ENCODE results near the gene USP17L20.
A peak's percentile ranks its signal among the peaks of the same experiment; 100 is the strongest.
"Not testable (repeated sequence)": the region's sequence is repeated elsewhere in the genome, so short reads cannot be mapped to it uniquely, and the experiment has no call there.

The USP17L20 gene

GRCh38 chr4:9238461-9238860 lies 19.5 kb upstream of the USP17L20 start:
- H3K27ac ChIP-seq (ENCODE audit: low read length); H3F3A ChIP-seq (ENCODE audit: insufficient read depth, low read length); H3K36me3 ChIP-seq (replicated peaks; ENCODE audit: insufficient read depth, low read length); H3K9me3 ChIP-seq (replicated peaks; ENCODE audit: insufficient read depth, low read length); H3K9ac ChIP-seq (ENCODE audit: low read length); H3K27me3 ChIP-seq (replicated peaks; ENCODE audit: insufficient read depth, low read length); H3K4me2 ChIP-seq (ENCODE audit: low read depth, low read length); H2AFZ ChIP-seq (ENCODE audit: low read length); H4K20me1 ChIP-seq (ENCODE audit: insufficient read depth, low read length); H3K4me3 ChIP-seq (ENCODE audit: low read length); H3K79me2 ChIP-seq (ENCODE audit: low read length); H3K9me2 ChIP-seq (replicated peaks; ENCODE audit: insufficient read depth, low read length); H3K4me1 ChIP-seq (ENCODE audit: low read length): not testable (repeated sequence)
- DNase-seq = peak; percentile 0

- not testable (repeated sequence) for H3K4me1 ChIP-seq (ENCODE audit: low read length); H3K27me3 ChIP-seq (replicated peaks; ENCODE audit: insufficient read depth, low read length); H3K9me3 ChIP-seq (replicated peaks; ENCODE audit: insufficient read depth, low read length); H3K9ac ChIP-seq (ENCODE audit: low read length); DNase-seq; H4K20me1 ChIP-seq (ENCODE audit: insufficient read depth, low read length); H3F3A ChIP-seq (ENCODE audit: insufficient read depth, low read length); H2AFZ ChIP-seq (ENCODE audit: low read length); H3K27ac ChIP-seq (ENCODE audit: low read length); H3K4me2 ChIP-seq (ENCODE audit: low read depth, low read length); H3K4me3 ChIP-seq (ENCODE audit: low read length); H3K36me3 ChIP-seq (replicated peaks; ENCODE audit: insufficient read depth, low read length); H3K9me2 ChIP-seq (replicated peaks; ENCODE audit: insufficient read depth, low read length); H3K79me2 ChIP-seq (ENCODE audit: low read length)
Measured at GRCh38 chr4:9243579-9243978, 14.3 kb upstream of the USP17L20 start, which contains the start of gene USP17L17. Gene USP17L17 (plus strand): TSS chr4:9243879. CDS start chr4:9243879, 0 bp downstream.

- not testable (repeated sequence) for H3K4me3 ChIP-seq (ENCODE audit: low read length); H3K9me2 ChIP-seq (replicated peaks; ENCODE audit: insufficient read depth, low read length); H3K4me1 ChIP-seq (ENCODE audit: low read length); H3K36me3 ChIP-seq (replicated peaks; ENCODE audit: insufficient read depth, low read length); H3K4me2 ChIP-seq (ENCODE audit: low read depth, low read length); H4K20me1 ChIP-seq (ENCODE audit: insufficient read depth, low read length); H3K9ac ChIP-seq (ENCODE audit: low read length); H3F3A ChIP-seq (ENCODE audit: insufficient read depth, low read length); H3K79me2 ChIP-seq (ENCODE audit: low read length); H3K27me3 ChIP-seq (replicated peaks; ENCODE audit: insufficient read depth, low read length); H3K27ac ChIP-seq (ENCODE audit: low read length); H3K9me3 ChIP-seq (replicated peaks; ENCODE audit: insufficient read depth, low read length); H2AFZ ChIP-seq (ENCODE audit: low read length)
- DNase-seq = peak; percentile 2
Measured at GRCh38 chr4:9247953-9248680, 9.8 kb upstream of the USP17L20 start, which contains the start of gene USP17L18. Gene USP17L18 (plus strand): TSS chr4:9248630. CDS start chr4:9248630, 0 bp downstream.

GRCh38 chr4:9253078-9253477 lies 4.8 kb upstream of the USP17L20 start, which contains the start of gene USP17L19:
Gene USP17L19 (plus strand): TSS chr4:9253378. CDS start chr4:9253378, 0 bp downstream.
- H2AFZ ChIP-seq (ENCODE audit: low read length); H3K27ac ChIP-seq (ENCODE audit: low read length); H3K79me2 ChIP-seq (ENCODE audit: low read length); DNase-seq; H3K27me3 ChIP-seq (replicated peaks; ENCODE audit: insufficient read depth, low read length); H3K4me2 ChIP-seq (ENCODE audit: low read depth, low read length); H3F3A ChIP-seq (ENCODE audit: insufficient read depth, low read length); H3K9ac ChIP-seq (ENCODE audit: low read length); H4K20me1 ChIP-seq (ENCODE audit: insufficient read depth, low read length); H3K4me1 ChIP-seq (ENCODE audit: low read length); H3K9me3 ChIP-seq (replicated peaks; ENCODE audit: insufficient read depth, low read length); H3K9me2 ChIP-seq (replicated peaks; ENCODE audit: insufficient read depth, low read length); H3K4me3 ChIP-seq (ENCODE audit: low read length); H3K36me3 ChIP-seq (replicated peaks; ENCODE audit: insufficient read depth, low read length): not testable (repeated sequence)

GRCh38 chr4:9262572-9262971 lies 4.6 kb downstream of the USP17L20 start, which contains the start of gene USP17L21:
Gene USP17L21 (plus strand): TSS chr4:9262872. CDS start chr4:9262872, 0 bp downstream.
- not testable (repeated sequence) for H3K79me2 ChIP-seq (ENCODE audit: low read length); H3K9me2 ChIP-seq (replicated peaks; ENCODE audit: insufficient read depth, low read length); H3K9ac ChIP-seq (ENCODE audit: low read length); H3F3A ChIP-seq (ENCODE audit: insufficient read depth, low read length); H2AFZ ChIP-seq (ENCODE audit: low read length); H4K20me1 ChIP-seq (ENCODE audit: insufficient read depth, low read length); H3K27me3 ChIP-seq (replicated peaks; ENCODE audit: insufficient read depth, low read length); H3K4me2 ChIP-seq (ENCODE audit: low read depth, low read length); H3K4me3 ChIP-seq (ENCODE audit: low read length); DNase-seq; H3K4me1 ChIP-seq (ENCODE audit: low read length); H3K27ac ChIP-seq (ENCODE audit: low read length); H3K9me3 ChIP-seq (replicated peaks; ENCODE audit: insufficient read depth, low read length); H3K36me3 ChIP-seq (replicated peaks; ENCODE audit: insufficient read depth, low read length)

GRCh38 chr4:9267319-9267718 lies 9.4 kb downstream of the USP17L20 start, which contains the start of gene USP17L22:
Gene USP17L22 (plus strand): TSS chr4:9267619. CDS start chr4:9267619, 0 bp downstream.
- DNase-seq; H3K36me3 ChIP-seq (replicated peaks; ENCODE audit: insufficient read depth, low read length); H3K27ac ChIP-seq (ENCODE audit: low read length); H3K9ac ChIP-seq (ENCODE audit: low read length); H3K9me3 ChIP-seq (replicated peaks; ENCODE audit: insufficient read depth, low read length); H4K20me1 ChIP-seq (ENCODE audit: insufficient read depth, low read length); H3K9me2 ChIP-seq (replicated peaks; ENCODE audit: insufficient read depth, low read length); H3K27me3 ChIP-seq (replicated peaks; ENCODE audit: insufficient read depth, low read length); H3K4me2 ChIP-seq (ENCODE audit: low read depth, low read length); H3F3A ChIP-seq (ENCODE audit: insufficient read depth, low read length); H2AFZ ChIP-seq (ENCODE audit: low read length); H3K4me1 ChIP-seq (ENCODE audit: low read length); H3K4me3 ChIP-seq (ENCODE audit: low read length); H3K79me2 ChIP-seq (ENCODE audit: low read length): not testable (repeated sequence)

GRCh38 chr4:9271719-9272118 lies 13.8 kb downstream of the USP17L20 start:
- H3K9me3 ChIP-seq (replicated peaks; ENCODE audit: insufficient read depth, low read length); H4K20me1 ChIP-seq (ENCODE audit: insufficient read depth, low read length); H3K79me2 ChIP-seq (ENCODE audit: low read length): not testable (repeated sequence)

More at GRCh38 chr4:9271719-9272118, 13.8 kb downstream of the USP17L20 start:
- H3K9me2 ChIP-seq (replicated peaks; ENCODE audit: insufficient read depth, low read length); H3K4me2 ChIP-seq (ENCODE audit: low read depth, low read length); H2AFZ ChIP-seq (ENCODE audit: low read length); H3K27ac ChIP-seq (ENCODE audit: low read length); H3F3A ChIP-seq (ENCODE audit: insufficient read depth, low read length); H3K4me3 ChIP-seq (ENCODE audit: low read length); DNase-seq; H3K27me3 ChIP-seq (replicated peaks; ENCODE audit: insufficient read depth, low read length); H3K4me1 ChIP-seq (ENCODE audit: low read length); H3K9ac ChIP-seq (ENCODE audit: low read length); H3K36me3 ChIP-seq (replicated peaks; ENCODE audit: insufficient read depth, low read length): not testable (repeated sequence)

Measured in MM.1S (cell line).